ENCODE data around the gene TMEM209. TPM values are rescaled to one million over a fixed set of nuclear protein-coding genes. Genes with fewer than 3 reads are reported as not detected.
A peak's percentile ranks its signal among the peaks of the same experiment; 100 is the strongest.
"Not testable (repeated sequence)": the region's sequence is repeated elsewhere in the genome, so short reads cannot be mapped to it uniquely, and the experiment has no call there.

Gene TMEM209
- total RNA-seq, 4 donors from 2014 or later: 9.6 to 17.3 (median 12.5) TPM

GRCh38 chr7:130127821-130128317 lies 77.3 kb downstream of the TMEM209 start:
- 24 to 32% methylated on average over 1 of the region's 1 CpG for WGBS, 2 donors
- peak overlapping the region in 1 of 4 donors; percentile 13 for H3K27ac ChIP-seq
- H3K9me3 ChIP-seq: no peaks in the 10 kb centered on the region
- no peaks in the 10 kb centered on the region for H3K27me3 ChIP-seq
- TF ChIP-seq EP300 (IDR thresholded peaks at IDR 0.05) (no peak), POLR2A (IDR thresholded peaks at IDR 0.05) (no peak), CTCF (IDR thresholded peaks at IDR 0.05) (no peak)
- H3K4me3 ChIP-seq: no peak overlapping the region
- peaks cover 0 to 12% (median 3%) of the 10 kb centered on the region in 4 donors for H3K4me1 ChIP-seq
- no peak for DNase-seq (ENCODE audit: low spot score in 2 of 2)
- peaks cover 0 to 90% (median 3%) of the 10 kb centered on the region in 3 donors for H3K36me3 ChIP-seq

GRCh38 chr7:130127404-130127803 lies 77.8 kb downstream of the TMEM209 start:
- DNase-seq (ENCODE audit: low spot score in 2 of 2): no peak
- Histone ChIP-seq H3K27ac (peak overlapping the region in 1 of 4 donors; percentile 13), H3K4me3 (no peak overlapping the region), H3K36me3 (peaks cover 3 to 90% (median 4%) of the 10 kb centered on the region in 3 donors), H3K9me3 (no peaks in the 10 kb centered on the region), H3K4me1 (peaks cover 0 to 12% (median 3%) of the 10 kb centered on the region in 4 donors), H3K27me3 (no peaks in the 10 kb centered on the region)
- TF ChIP-seq CTCF (IDR thresholded peaks at IDR 0.05) (no peak), EP300 (IDR thresholded peaks at IDR 0.05) (no peak), POLR2A (IDR thresholded peaks at IDR 0.05) (no peak)
- WGBS, 2 donors: 39 to 40% methylated on average over 2 of the region's 2 CpGs

- H3K4me1 ChIP-seq: peaks cover 0 to 12% (median 3%) of the 10 kb centered on the region in 4 donors
- H3K27ac ChIP-seq; H3K27me3 ChIP-seq; H3K4me3 ChIP-seq; H3K9me3 ChIP-seq; DNase-seq (ENCODE audit: low spot score in 2 of 2): not testable (repeated sequence)
- H3K36me3 ChIP-seq: peaks cover 3 to 90% (median 7%) of the 10 kb centered on the region in 3 donors
- WGBS, 2 donors: 95 to 99% methylated on average over 3 of the region's 3 CpGs
These were observed 78.4 kb downstream of the TMEM209 start for GRCh38 chr7:130126840-130127239.

- Histone ChIP-seq H3K27ac (no peak overlapping the region), H3K9me3 (no peaks in the 10 kb centered on the region)
- TF ChIP-seq CTCF (IDR thresholded peaks at IDR 0.05) (no peak), POLR2A (IDR thresholded peaks at IDR 0.05) (no peak), EP300 (IDR thresholded peaks at IDR 0.05) (no peak)
These were observed 80.5 kb downstream of the TMEM209 start for GRCh38 chr7:130124711-130125110.

GRCh38 chr7:130123501-130123900 lies 81.7 kb downstream of the TMEM209 start:
- Histone ChIP-seq H3K27ac (no peak overlapping the region), H3K27me3 (no peaks in the 10 kb centered on the region), H3K9me3 (no peaks in the 10 kb centered on the region), H3K4me3 (no peak overlapping the region), H3K4me1 (peaks cover 0 to 12% (median 3%) of the 10 kb centered on the region in 4 donors), H3K36me3 (peaks cover 0 to 86% (median 12%) of the 10 kb centered on the region in 3 donors)
- no peak for DNase-seq (ENCODE audit: low spot score in 2 of 2)
- no peak for TF ChIP-seq EP300 (IDR thresholded peaks at IDR 0.05)
- TF ChIP-seq CTCF (IDR thresholded peaks at IDR 0.05): no peak
- TF ChIP-seq POLR2A (IDR thresholded peaks at IDR 0.05): no peak

More at GRCh38 chr7:130124711-130125110, 80.5 kb downstream of the TMEM209 start:
- no peaks in the 10 kb centered on the region for H3K27me3 ChIP-seq
- H3K36me3 ChIP-seq: peaks cover 0 to 90% (median 12%) of the 10 kb centered on the region in 3 donors
- H3K4me1 ChIP-seq: peaks cover 0 to 12% (median 3%) of the 10 kb centered on the region in 4 donors
- H3K4me3 ChIP-seq: no peak overlapping the region
- WGBS, 2 donors: 79 to 88% methylated on average over 2 of the region's 2 CpGs
- no peak for DNase-seq (ENCODE audit: low spot score in 2 of 2)
